GM11168 (cell line): ENCODE data around the gene ATP10A.

Experiments used
- in situ Hi-C: fragments of 300-500 bp; cut with MboI; formaldehyde crosslinking; loops from one replicate; pipeline ENCODE4 v1.12.0; 2022; ENCODE audit warnings: low sequenced_read_pairs; ENCODE audit not compliant: unreplicated experiment

Gene ATP10A, protein sequence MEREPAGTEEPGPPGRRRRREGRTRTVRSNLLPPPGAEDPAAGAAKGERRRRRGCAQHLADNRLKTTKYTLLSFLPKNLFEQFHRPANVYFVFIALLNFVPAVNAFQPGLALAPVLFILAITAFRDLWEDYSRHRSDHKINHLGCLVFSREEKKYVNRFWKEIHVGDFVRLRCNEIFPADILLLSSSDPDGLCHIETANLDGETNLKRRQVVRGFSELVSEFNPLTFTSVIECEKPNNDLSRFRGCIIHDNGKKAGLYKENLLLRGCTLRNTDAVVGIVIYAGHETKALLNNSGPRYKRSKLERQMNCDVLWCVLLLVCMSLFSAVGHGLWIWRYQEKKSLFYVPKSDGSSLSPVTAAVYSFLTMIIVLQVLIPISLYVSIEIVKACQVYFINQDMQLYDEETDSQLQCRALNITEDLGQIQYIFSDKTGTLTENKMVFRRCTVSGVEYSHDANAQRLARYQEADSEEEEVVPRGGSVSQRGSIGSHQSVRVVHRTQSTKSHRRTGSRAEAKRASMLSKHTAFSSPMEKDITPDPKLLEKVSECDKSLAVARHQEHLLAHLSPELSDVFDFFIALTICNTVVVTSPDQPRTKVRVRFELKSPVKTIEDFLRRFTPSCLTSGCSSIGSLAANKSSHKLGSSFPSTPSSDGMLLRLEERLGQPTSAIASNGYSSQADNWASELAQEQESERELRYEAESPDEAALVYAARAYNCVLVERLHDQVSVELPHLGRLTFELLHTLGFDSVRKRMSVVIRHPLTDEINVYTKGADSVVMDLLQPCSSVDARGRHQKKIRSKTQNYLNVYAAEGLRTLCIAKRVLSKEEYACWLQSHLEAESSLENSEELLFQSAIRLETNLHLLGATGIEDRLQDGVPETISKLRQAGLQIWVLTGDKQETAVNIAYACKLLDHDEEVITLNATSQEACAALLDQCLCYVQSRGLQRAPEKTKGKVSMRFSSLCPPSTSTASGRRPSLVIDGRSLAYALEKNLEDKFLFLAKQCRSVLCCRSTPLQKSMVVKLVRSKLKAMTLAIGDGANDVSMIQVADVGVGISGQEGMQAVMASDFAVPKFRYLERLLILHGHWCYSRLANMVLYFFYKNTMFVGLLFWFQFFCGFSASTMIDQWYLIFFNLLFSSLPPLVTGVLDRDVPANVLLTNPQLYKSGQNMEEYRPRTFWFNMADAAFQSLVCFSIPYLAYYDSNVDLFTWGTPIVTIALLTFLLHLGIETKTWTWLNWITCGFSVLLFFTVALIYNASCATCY (N-terminal part only)

DNA sequence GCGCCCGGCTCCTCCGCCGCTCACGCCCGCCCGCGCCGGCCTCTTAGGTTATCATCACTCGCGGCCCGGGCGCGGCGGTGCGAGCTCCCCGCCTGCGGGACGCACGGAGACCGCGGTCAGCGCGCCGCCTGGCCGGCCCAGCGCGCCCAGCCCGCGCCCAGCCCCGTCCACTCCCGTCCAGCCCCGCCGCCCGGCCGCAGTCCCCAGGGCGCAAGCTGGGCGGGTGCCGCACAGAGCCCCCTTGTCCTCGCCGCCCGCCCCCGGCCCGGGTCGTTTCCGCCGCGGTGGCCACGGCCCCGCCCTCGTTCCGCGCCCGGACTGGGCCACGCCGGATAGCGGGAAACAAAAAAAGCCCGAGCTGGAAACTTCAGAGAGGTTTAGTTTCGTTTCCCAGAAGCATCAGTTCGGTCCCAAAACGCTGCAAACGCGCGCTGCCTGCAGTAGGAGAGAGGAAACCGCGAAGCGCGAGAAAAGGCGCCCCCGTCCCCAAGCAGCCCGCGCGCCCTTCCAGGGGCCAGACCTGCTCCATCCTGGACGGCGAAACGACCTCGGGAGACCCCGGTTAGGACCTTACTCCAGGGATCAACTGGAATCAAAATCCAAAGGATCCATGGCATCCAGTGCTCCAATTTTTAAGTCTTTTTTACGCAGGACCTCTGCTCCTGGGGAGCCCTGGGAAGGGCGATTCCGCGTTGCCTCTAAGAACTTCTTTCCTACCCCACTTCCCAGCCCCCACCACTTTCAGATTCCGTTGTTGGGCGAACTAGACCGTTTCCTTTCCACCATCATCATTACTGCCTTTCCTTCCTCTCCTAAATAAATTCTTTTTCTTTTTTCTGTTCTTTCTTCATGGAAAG is at the start of gene ATP10A:
TSS of gene ATP10A (minus strand) at position 217 of the 857 bp plus-strand sequence. CDS start 231 bp downstream, outside the sequence.
- in situ Hi-C loops: no loop called here

DNA sequence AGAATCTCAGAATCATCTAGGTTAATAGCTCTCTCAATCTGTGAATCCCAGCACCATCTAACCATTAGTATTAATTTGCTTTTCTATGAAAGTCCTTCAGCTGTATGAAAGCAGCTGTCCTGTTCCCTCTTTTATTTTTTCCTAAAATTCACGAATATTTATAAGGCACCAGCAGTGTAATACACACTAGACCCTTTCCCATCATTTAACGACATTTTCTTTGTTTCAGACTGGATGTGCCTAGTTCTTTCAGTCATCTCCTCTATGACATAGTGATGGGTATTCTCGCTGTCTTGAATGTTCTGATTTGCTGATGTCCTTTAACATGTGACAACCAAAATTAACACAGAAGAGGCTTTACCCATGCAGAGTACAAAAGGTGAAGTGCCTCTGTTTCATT is 48.9 kb upstream of the ATP10A start:
- in situ Hi-C loops: no loop called here

DNA sequence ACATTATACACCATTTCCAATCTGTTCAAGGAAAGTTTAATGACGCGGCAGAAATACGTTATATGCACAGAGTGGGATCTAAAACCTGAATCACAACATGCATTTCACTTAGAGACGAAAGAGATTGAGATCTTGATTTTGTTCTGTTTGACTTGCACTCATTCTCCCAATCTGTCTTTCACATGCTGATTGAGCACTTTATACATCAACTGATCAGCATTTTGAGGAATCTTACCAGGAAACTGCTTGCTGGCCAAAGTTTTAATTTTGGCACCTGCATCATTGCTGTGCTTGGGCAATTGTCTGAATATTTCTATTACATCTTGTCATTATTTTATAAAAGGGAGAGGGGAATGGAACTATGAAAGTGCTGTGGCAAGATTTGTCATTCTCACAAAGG is 47.7 kb upstream of the ATP10A start:
- in situ Hi-C loops: no loop called here

DNA sequence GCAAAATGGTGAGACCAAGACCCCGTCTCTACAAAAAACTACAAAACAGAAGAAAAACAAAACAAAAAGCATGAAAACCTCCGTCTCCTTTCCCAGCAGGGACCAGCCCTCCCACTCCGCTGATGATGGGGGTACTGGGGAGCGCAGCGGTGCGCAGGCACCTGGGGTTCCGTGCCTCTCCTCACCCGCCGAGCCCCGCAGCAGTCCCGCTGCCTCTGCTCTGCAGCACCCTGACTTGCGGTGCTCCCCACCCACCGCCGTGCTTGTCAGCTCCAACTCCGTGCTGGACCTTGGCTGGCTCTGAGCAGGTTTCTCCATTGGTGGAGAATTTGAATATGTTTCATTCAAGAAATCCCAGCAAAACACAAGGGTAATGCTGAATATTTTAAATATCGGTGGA is 46.7 kb upstream of the ATP10A start:
- in situ Hi-C loops: no loop called here

DNA sequence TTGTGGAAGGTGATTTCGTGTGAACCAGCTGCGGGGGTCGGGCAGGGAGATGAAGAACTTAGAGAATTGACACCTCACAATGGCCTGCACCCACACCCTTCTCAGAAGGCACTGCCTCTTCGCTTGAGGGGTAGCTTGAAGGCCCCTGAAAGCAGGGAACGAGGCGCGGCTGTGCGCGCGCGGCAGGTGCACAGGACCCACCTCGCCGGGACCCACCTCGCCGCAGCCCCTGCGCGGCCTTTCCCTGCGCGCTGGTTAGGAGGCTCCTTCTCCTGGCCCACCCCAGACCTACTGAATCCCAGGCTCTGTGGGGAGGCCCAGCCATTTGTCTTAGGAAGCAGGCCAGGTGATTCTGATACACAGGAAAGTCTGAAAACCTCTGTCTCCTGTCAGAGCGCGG is 46.2 kb upstream of the ATP10A start:
- in situ Hi-C loops: no loop called here

DNA sequence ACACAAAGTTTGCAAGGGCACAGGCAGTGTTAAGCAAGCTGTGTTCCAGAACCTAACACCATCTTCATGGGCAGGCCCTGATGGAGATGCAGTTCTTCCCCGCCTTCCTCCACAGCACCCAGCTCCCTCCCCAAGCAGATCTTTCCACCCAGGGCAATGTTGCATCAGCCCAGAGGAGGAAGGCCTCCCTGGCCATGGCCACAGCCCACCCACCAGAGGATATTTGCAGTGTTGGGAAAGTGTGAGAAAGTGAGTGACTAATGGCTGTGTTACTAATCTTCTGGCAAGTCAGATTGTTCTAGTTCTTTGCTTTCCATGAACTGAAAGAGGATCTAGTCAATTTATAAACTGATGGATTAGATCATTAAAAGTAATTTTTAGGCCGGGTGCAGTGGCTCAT is 42.0 kb upstream of the ATP10A start:
- in situ Hi-C loops: no loop called here

DNA sequence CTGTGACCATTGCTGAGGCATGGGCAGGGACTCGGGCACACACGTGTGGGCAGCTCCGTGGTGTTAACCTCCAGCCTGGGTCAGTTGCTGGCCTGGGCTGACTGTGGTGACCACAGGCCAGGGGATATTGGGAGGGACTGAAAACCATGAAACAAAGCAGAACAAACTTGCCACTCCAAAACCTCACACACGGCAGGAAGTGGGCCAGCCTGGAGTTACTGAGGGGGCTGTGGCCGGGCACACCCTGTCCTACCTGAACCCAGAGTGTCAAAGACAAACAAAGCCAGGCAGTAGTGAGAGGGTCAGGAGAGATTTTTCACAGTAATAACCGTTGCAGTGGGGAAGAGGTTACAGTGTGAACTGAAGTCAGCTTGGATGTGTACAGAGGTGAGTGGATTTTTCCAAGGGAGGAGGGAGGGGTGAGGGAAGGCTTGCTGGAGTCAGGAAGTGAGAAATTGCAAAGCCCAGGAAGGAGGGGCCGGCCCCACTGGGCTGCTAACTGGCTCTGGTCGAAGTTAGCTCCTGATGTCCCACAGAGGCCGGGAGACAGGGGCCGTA is 40.0 kb upstream of the ATP10A start:
- in situ Hi-C loops: no loop called here

DNA sequence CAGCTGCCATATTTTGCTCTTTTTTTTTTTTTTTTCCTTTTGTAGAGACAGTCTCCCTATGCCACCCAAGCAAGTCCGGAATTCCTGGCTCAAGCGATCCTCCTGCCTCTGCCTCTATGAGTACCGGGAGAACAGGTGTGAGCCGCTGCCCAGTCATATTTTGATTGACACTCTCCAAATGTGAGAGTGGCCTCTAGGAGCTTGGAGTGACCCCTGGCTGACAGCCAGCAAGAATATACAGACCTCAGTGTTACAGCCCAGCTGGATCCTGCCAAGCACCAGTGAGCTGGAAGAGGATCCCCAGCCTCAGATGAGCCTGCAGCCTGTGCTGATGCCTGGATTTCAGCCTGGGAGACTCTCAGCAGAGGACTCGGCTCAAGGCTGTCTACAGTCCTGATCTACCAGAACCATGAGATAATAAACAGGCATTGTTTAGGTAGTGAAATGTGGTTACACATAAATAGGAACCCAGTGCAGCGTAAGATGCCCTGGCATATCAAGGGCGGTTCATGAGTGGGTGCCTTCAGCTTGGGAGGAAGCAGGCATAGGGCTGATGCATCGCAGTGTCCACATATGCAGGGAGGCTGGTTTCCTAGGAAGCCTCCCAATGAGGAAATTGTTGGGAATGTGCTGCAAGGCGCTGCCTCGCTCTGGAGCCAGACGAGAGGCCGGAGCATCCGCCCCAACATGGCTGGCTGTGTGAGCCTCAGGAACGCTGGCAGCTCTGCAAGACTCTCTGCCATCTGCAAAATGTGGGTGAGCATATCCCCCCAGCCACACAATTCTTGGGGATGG is 38.9 kb upstream of the ATP10A start:
- in situ Hi-C loops: no loop called here

DNA sequence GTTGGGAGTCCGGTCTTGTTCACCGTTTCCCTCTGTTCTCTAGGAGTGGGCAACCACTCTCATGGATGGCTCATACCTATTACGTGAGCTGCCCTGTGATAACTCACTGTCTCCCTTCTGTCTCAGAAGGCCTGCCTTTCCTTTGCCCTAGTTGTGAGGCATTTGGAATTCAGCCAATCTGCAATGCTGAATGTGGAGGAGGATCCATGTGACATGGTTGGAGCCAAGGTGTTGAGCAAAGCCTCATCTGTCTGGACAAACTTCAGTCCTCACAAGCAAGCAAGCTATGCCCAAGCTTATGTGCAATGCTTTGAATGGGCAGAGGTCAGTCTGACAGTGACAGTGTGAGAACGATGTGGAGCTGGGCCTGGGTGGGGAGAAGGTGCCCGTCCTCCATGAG is 37.8 kb upstream of the ATP10A start:
- in situ Hi-C loops: no loop called here

DNA sequence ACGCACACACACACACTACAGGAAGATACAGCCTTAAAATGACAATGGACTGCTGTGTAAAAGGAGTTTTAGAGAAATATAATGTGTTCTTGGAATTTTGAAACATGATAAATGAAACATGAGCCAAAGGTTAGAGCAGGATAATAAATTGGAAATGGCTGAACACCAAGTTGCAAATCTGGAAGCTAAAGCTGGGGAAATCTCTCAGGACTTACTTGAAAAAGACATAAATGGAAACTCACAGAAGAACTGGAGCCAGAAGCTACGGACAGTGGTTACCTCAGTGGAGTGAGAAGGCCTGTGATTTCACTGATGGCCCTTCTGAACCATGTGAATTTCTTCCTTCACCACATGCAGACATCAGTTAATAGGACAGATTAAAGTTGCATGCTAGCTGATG is 37.3 kb upstream of the ATP10A start:
- in situ Hi-C loops: no loop called here

DNA sequence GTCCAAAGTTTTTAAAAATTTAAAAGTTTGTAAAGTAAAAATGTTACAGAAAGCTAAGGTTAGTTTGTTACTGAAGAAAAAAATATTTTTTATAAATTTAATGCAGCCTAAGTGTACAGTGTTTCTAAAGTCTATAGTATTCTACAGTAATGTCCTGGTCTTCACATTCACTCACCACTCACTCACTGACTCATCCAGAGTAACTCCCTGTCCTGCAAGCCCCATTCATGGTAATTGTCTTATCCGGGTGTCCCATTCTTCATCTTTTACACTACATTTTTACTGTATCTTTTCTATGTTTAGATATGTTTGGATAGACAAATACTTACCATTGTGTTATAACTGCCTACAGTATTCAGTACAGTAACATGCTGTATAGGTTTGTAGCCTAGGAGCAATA is 36.7 kb upstream of the ATP10A start:
- in situ Hi-C loops: no loop called here

DNA sequence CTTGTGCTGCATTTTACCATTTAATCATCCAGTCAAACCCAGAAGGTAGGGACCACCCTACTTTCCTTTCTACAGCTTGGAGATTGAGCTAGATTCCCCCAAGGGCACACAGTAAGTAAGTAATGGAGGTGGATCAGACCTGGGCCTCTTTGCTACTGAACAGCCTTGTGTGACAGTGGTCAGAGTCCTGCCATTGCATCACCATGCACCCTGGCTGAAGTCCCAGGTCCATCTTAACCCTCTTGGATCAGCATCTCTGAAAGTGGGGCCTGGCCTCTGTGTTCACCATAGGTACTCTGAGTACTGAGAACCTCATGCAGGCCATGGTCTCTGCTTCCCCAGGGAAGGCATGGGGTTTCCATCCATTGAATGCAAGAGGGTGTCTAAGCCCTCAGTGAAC is 34.5 kb upstream of the ATP10A start:
- in situ Hi-C loops: no loop called here

DNA sequence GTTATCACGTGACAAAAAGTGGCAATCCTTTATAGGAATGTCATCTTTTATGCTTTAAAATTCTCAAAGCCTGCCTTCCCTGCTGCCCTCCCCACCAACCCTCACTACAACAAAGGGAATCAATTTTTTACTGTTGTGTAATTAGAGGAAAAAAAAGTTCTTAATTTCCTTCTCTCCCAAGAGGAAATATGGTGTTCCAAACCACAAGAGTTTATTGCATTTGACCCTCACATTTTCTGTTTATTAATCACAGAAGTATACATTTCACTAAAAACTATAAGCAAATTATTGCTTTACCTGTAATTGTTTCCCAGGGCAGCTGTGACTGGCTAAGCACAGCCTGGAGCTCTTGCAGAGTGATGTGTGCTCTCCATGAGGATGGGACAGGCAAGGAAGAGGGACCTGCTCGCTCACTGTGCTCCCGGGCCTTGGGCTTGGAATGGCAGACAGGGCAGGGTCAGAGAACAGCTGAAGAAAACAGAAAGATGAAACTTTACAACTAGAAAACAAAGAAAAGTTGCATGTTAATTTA is 31.3 kb upstream of the ATP10A start:
- in situ Hi-C loops: no loop called here

DNA sequence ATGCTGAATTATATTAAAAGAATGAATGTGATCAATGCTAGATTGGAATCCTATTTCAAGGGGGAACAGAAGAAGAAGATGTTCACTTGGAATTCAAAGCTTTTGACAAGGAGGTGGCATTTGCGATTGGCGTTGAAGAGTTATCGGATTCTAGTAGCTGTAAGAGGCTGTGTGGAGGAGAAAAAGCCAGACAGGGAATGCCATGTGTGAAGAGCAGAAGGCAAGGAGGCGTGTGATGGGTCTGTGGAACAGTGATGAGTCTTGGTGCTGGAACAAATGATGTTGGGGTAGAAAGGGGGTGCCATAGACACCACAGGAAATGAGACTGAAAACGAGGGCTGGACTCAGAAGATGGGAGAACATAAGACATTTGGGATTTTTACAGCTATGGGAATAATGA is 30.5 kb upstream of the ATP10A start:
- in situ Hi-C loops: no loop called here

DNA sequence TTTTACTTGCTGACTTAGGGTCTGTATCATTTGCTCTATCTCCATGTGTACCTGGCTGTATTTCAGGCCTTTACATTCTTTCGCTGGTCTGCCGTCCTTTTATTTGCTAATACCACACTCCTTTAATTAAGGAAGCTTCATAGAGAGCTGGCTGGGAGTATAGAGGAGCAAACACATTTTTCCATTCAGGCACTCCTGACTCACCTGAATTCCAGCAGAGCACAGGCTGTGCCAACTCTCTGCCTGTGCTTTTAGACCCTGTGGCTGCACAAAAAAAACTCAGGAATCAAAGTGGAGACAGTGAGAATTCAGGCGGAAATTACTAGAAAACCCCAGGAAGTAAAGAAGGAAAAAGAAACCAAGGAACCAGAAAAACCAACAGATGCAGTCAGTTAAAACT is 29.0 kb upstream of the ATP10A start:
- in situ Hi-C loops: no loop called here

DNA sequence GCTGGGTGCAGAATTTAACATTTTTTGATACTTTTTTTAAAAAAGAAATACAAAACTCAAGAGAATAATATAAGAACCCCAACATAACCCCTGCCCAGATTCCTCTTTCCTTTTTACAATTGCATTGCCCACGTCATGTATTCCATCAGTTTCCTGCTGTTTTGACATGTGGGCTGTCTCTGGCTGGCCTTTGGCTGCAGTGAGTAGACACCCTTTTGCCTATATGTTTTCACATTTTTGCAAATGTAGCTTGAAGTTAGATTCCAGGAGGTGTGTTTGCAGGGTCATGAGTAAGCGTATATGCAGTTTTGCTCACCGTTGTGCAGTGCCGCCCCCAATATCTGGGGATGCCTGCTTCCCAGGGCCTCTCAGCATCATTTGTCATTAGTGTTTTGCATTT is 28.0 kb upstream of the ATP10A start:
- in situ Hi-C loops: no loop called here

DNA sequence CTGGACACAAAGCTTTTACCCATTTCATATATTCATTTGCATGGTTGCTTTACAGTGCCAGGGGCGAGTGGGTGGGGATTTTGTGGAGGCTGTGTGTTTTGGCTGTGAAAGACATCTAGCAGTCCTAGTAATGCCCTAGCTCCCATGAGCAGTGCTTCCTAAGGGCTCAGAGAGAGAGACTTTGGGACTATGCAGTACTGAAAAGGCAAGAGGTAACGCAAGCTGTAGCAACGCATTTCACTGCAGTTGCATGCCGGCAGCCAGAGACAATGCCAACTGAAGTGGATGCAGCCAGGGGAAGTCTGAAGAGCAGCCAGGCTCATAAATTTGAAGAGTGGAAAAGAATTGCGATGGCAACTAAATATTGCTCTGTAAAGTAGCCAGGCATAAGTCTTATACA is 27.4 kb upstream of the ATP10A start:
- in situ Hi-C loops: no loop called here

DNA sequence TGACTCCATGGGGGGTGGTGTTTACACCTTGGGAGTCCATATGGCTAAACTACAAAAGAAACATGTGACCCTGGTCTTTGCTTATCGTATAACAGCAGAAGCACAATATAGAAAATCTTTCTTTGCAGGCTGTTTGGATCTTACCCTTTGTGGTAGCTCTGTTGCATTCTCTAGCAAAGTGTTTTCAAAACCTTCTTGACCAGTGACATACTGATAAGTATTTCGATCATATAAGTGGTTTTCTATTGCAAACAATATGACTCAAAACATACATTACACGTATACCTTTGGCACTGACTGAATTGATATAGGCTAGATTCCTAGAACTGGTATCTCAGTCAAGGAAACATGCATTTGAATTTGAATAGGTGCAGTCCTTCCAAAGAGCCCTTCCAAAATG is 24.7 kb upstream of the ATP10A start:
- in situ Hi-C loops: no loop called here
